IgD-negative memory B cell (primary cell): ENCODE measurements around the gene ASPDH. TPM values are rescaled to one million over a fixed set of nuclear protein-coding genes. Genes with fewer than 3 reads are reported as not detected.
"Not testable (repeated sequence)": the region's sequence is repeated elsewhere in the genome, so short reads cannot be mapped to it uniquely, and the experiment has no call there.

Experiments used
- H3K27ac Mint-ChIP-seq, 3 donors: one replicate each; pipeline ENCODE4 v1.8.0; 2020 to 2022; ENCODE audit warnings: mild to moderate bottlenecking in 3 of 3, mixed read lengths in 3 of 3, moderate library complexity in 1 of 3
- H3K27me3 Mint-ChIP-seq: one replicate; pipeline ENCODE4 v1.8.0; 2021; ENCODE audit warnings: mixed read lengths
- H3K36me3 Mint-ChIP-seq: one replicate; pipeline ENCODE4 v1.8.0; 2020; ENCODE audit warnings: mild to moderate bottlenecking, mixed read lengths
- H3K4me1 Mint-ChIP-seq, 3 donors: one replicate each; pipeline ENCODE4 v1.8.0; 2020 to 2022; ENCODE audit warnings: mixed read lengths in 3 of 3, mild to moderate bottlenecking in 1 of 3
- H3K4me3 Mint-ChIP-seq, 4 donors: one replicate each; pipeline ENCODE4 v1.8.0; 2020 to 2022; ENCODE audit warnings: mild to moderate bottlenecking in 4 of 4, mixed read lengths in 4 of 4, moderate library complexity in 3 of 4
- H3K9me3 Mint-ChIP-seq, 3 donors: one replicate each; pipeline ENCODE4 v1.8.0; 2020 to 2021; ENCODE audit warnings: mixed read lengths in 3 of 3, mild to moderate bottlenecking in 1 of 3
- polyA plus RNA-seq: library from polyadenylated mRNA; unstranded; fragments of 300-500 nt; fragmentation: Illumina TruSeq; gene quantifications from one replicate; pipeline ENCODE4 v1.2.3, GENCODE V29; 2021

Gene ASPDH
- polyA plus RNA-seq, 1 donor from 2014 or later, result not detected

- Mint-ChIP-seq H3K4me1 (peaks cover 8 to 14% (median 10%) of the 10 kb centered on the region in 3 donors), H3K36me3 (no peaks in the 10 kb centered on the region), H3K9me3 (no peaks in the 10 kb centered on the region), H3K27me3 (no peaks in the 10 kb centered on the region), H3K4me3 (peak overlapping the region; percentile 58 to 100 (median 80)), H3K27ac (peak overlapping the region; percentile 65 to 98 (median 96))
Measured at GRCh38 chr19:50475101-50475568, 38.6 kb downstream of the ASPDH start.

- H3K27me3 Mint-ChIP-seq, H3K36me3 Mint-ChIP-seq, H3K9me3 Mint-ChIP-seq, H3K4me3 Mint-ChIP-seq: not testable (repeated sequence)
- Mint-ChIP-seq H3K27ac (peak overlapping the region; percentile 16 to 74 (median 59)), H3K4me1 (peaks cover 8 to 10% (median 10%) of the 10 kb centered on the region in 3 donors)
Measured at GRCh38 chr19:50473336-50473735, 40.4 kb downstream of the ASPDH start.

- Mint-ChIP-seq H3K27ac (no peak overlapping the region), H3K36me3 (no peaks in the 10 kb centered on the region)
Measured at GRCh38 chr19:50468818-50469217, 44.9 kb downstream of the ASPDH start.

DNA sequence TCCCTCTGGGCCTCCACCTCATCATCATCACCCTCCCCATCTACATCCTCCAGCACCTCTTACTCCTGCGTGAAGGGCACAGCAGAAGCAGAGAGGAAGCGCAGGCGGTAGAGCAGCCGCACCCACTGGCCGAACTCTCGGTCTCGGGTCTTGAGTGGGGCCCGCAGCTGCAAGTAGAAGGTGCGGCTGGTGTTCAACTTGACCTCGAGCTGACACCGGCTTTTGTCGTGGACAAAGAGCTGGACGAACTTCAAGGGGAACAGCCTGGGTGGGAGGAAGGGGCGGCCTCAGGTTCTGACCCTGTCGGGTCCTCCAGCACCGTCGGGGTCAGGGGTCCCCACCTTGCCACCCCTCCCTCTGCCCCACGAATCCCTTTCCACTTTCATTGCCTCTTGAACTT lies 46.1 kb downstream of the ASPDH start:
- peaks cover 5% of the 10 kb centered on the region for H3K27me3 Mint-ChIP-seq
- no peaks in the 10 kb centered on the region for H3K4me1 Mint-ChIP-seq
- H3K36me3 Mint-ChIP-seq, result no peaks in the 10 kb centered on the region
- no peak overlapping the region for H3K4me3 Mint-ChIP-seq
- no peaks in the 10 kb centered on the region for H3K9me3 Mint-ChIP-seq
- H3K27ac Mint-ChIP-seq, result no peak overlapping the region

More at GRCh38 chr19:50468818-50469217, 44.9 kb downstream of the ASPDH start:
- no peaks in the 10 kb centered on the region for H3K9me3 Mint-ChIP-seq
- H3K27me3 Mint-ChIP-seq, result peaks cover 4% of the 10 kb centered on the region
- H3K4me3 Mint-ChIP-seq, result no peak overlapping the region
- no peaks in the 10 kb centered on the region for H3K4me1 Mint-ChIP-seq

- Mint-ChIP-seq H3K36me3 (no peaks in the 10 kb centered on the region), H3K4me3 (no peak overlapping the region), H3K4me1 (no peaks in the 10 kb centered on the region), H3K9me3 (no peaks in the 10 kb centered on the region), H3K27ac (no peak overlapping the region), H3K27me3 (peaks cover 5% of the 10 kb centered on the region)
Measured at GRCh38 chr19:50466706-50467039, 47.0 kb downstream of the ASPDH start.

DNA sequence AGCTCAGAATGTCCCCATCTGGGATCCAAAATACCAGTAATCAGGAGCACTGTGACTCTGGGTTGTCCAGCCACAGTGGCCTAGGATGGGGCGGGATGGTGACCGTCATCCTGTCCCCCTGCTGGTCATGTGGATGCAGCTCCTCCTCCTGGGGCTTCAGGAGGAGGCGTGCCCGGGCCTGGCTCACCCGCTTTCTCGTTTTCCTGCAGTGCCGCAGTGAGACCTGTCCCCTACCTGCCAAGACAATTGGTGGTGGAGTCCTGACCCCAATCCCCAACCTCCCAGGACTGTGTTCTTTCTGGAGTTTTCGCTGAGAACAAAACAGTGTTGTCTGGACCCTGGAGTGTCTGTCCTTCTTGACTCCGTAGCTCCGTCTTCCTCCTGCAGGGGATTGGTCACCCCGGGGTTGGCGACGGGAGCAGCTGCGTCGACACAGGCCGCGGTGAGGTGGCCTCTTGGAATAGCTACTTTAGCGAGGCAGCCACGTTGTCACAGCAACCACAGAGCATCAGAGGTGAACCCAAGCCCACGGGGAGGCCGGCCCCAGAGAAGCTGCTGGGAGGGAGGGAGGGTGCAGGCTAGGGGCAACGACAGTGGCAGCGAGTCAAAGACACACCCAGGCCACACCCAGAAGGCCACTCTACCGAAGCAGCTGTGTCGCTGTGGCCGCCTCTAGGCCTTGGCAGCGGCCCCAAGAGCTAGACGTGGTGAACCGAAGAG lies 47.6 kb downstream of the ASPDH start:
- H3K9me3 Mint-ChIP-seq, result no peaks in the 10 kb centered on the region
- H3K36me3 Mint-ChIP-seq, result no peaks in the 10 kb centered on the region
- H3K27me3 Mint-ChIP-seq, result peaks cover 5% of the 10 kb centered on the region
- H3K4me1 Mint-ChIP-seq, result peaks cover 3% of the 10 kb centered on the region in 3 donors
- no peak overlapping the region for H3K4me3 Mint-ChIP-seq
- no peak overlapping the region for H3K27ac Mint-ChIP-seq

GRCh38 chr19:50465000-50465399 lies 48.7 kb downstream of the ASPDH start:
- Mint-ChIP-seq H3K36me3 (no peaks in the 10 kb centered on the region), H3K27ac (no peak overlapping the region), H3K4me3 (no peak overlapping the region), H3K4me1 (peaks cover 10 to 11% (median 10%) of the 10 kb centered on the region in 3 donors), H3K27me3 (peaks cover 5% of the 10 kb centered on the region), H3K9me3 (no peaks in the 10 kb centered on the region)

- peak overlapping the region in 1 of 4 donors; percentile 29 for H3K4me3 Mint-ChIP-seq
- peaks cover 5% of the 10 kb centered on the region for H3K27me3 Mint-ChIP-seq
- H3K36me3 Mint-ChIP-seq, result no peaks in the 10 kb centered on the region
- peaks cover 11 to 12% (median 12%) of the 10 kb centered on the region in 3 donors for H3K4me1 Mint-ChIP-seq
- peak overlapping the region in 1 of 3 donors; percentile 31 for H3K27ac Mint-ChIP-seq
- no peaks in the 10 kb centered on the region for H3K9me3 Mint-ChIP-seq
Measured at GRCh38 chr19:50464348-50464747, 49.4 kb downstream of the ASPDH start.

GRCh38 chr19:50462970-50463369 lies 50.7 kb downstream of the ASPDH start:
- H3K9me3 Mint-ChIP-seq, result no peaks in the 10 kb centered on the region
- peaks cover 5% of the 10 kb centered on the region for H3K27me3 Mint-ChIP-seq
- peak overlapping the region in 1 of 4 donors; percentile 13 for H3K4me3 Mint-ChIP-seq
- H3K36me3 Mint-ChIP-seq, result no peaks in the 10 kb centered on the region
- peak overlapping the region in 1 of 3 donors; percentile 7 for H3K27ac Mint-ChIP-seq
- H3K4me1 Mint-ChIP-seq, result peaks cover 11 to 12% (median 12%) of the 10 kb centered on the region in 3 donors

Other genes starting within 250 kb of the ASPDH start
- not detected for gene KCNC3, start 184.5 kb downstream of the ASPDH start, polyA plus RNA-seq
- 4.2 TPM for gene NAPSA, start 148.3 kb downstream of the ASPDH start, polyA plus RNA-seq
- gene NR1H2, start 137.5 kb downstream of the ASPDH start, polyA plus RNA-seq, result 130 TPM
- gene POLD1, start 129.6 kb downstream of the ASPDH start, polyA plus RNA-seq, result 32.8 TPM
- 403 TPM for gene SPIB, start 95.0 kb downstream of the ASPDH start, polyA plus RNA-seq
- 1.3 TPM for gene MYBPC2, start 81.0 kb downstream of the ASPDH start, polyA plus RNA-seq
- gene EMC10, start 37.4 kb downstream of the ASPDH start, polyA plus RNA-seq, result 8.7 TPM
- 0.53 TPM for gene GARIN5A, start 37.1 kb downstream of the ASPDH start, polyA plus RNA-seq
- gene JOSD2, start 2.7 kb downstream of the ASPDH start, polyA plus RNA-seq, result 15.0 TPM
- gene LRRC4B, start 54.5 kb upstream of the ASPDH start, polyA plus RNA-seq, result not detected
- not detected for gene SYT3, start 126.0 kb upstream of the ASPDH start, polyA plus RNA-seq
- gene C19orf81, start 135.5 kb upstream of the ASPDH start, polyA plus RNA-seq, result 1.3 TPM
- gene SHANK1, start 205.9 kb upstream of the ASPDH start, polyA plus RNA-seq, result not detected
- gene CLEC11A, start 209.5 kb upstream of the ASPDH start, polyA plus RNA-seq, result 0.61 TPM